GM12878 (cell line): ENCODE measurements around the gene PRICKLE4. TPM values are rescaled to one million over a fixed set of nuclear protein-coding genes. Genes with fewer than 3 reads are reported as not detected.

ENCODE experiments used
- ATAC-seq: fragments of 200-7000 bp; cut with Tn5 transposase; 3 replicates; pipeline ENCODE4 v1.9.1; 2020; ENCODE audit warnings: mild to moderate bottlenecking, moderate library complexity
- BruUV-seq: library from RNA; stranded (reverse); fragments of 400-500 nt; replicated peaks from 2 replicates; lab custom pipeline; 2021; lab: Mats Ljungman, UMichigan
- CTCF ChIA-PET: fragments of 300-600 bp; sonication (Branson Sonifier 250); formaldehyde crosslinking; extraction: SDS; loops from one replicate; lab custom pipeline; 2021; ENCODE audit warnings: inconsistent platforms; lab: Yijun Ruan, JAX
- POLR2A ChIA-PET: fragments of 350-600 bp; formaldehyde crosslinking; extraction: SDS; loops from one replicate; lab custom pipeline; 2021; ENCODE audit warnings: inconsistent platforms; lab: Charles Lee
- RAD21 ChIA-PET: fragments of 300-600 bp; sonication (Branson Sonifier 250); formaldehyde crosslinking; loops from one replicate; lab custom pipeline; 2023; ENCODE audit warnings: antibody characterized with exemption; ENCODE audit not compliant: unreplicated experiment; lab: Charles Lee
- SMC1A ChIA-PET: fragments of 300-600 bp; sonication (Branson Sonifier 250); formaldehyde crosslinking; loops from one replicate; lab custom pipeline; 2023; ENCODE audit not compliant: unreplicated experiment, uncharacterized antibody; lab: Charles Lee
- DNase-seq: peaks from one replicate; pipeline ENCODE4 v3.0.0-alpha.2; 2011; ENCODE audit warnings: low read depth, low spot score
- FAIRE-seq: peaks from 3 replicates; lab custom pipeline; 2011; peaks lifted over from hg19 to GRCh38; lab: Jason Lieb, UNC
- H2AFZ ChIP-seq: 2 replicates; pipeline ENCODE4 v1.6.0; 2011; ENCODE audit warnings: low read depth, low read length, control low read depth; ENCODE audit not compliant: control insufficient read depth
- H3K27ac ChIP-seq: 2 replicates; pipeline ENCODE4 v1.5.1; 2011; ENCODE audit warnings: control low read depth; ENCODE audit not compliant: control insufficient read depth, insufficient read depth
- H3K27me3 ChIP-seq, 2 experiments: replicated peaks in 1 of 2; 2 replicates each; pipeline versions ENCODE4 v1.6.0 to v1.6.1; 2011; ENCODE audit warnings: low read length in 1 of 2; ENCODE audit not compliant: control insufficient read depth in 2 of 2, insufficient read depth in 2 of 2
- H3K36me3 ChIP-seq, 2 experiments: 2 replicates each; pipeline ENCODE4 v1.5.1; 2011; ENCODE audit warnings: low read length in 1 of 2; ENCODE audit not compliant: control insufficient read depth in 2 of 2, insufficient read depth in 2 of 2
- H3K4me1 ChIP-seq: 2 replicates; pipeline ENCODE4 v1.6.1; 2011; ENCODE audit warnings: mild to moderate bottlenecking, low read length, moderate library complexity, mixed read lengths; ENCODE audit not compliant: control insufficient read depth, insufficient read depth
- H3K4me2 ChIP-seq: 2 replicates; pipeline ENCODE4 v1.6.0; 2011; ENCODE audit warnings: control low read depth; ENCODE audit not compliant: control insufficient read depth, insufficient read depth
- H3K4me3 ChIP-seq: fragments of 200-600 bp; sonication (generic); 2 replicates; pipeline ENCODE4 v1.5.1; 2016
- H3K79me2 ChIP-seq: 2 replicates; pipeline ENCODE4 v1.6.0; 2011; ENCODE audit warnings: low read length; ENCODE audit not compliant: control insufficient read depth, insufficient read depth
- H3K9ac ChIP-seq: 2 replicates; pipeline ENCODE4 v1.8.0; 2011; ENCODE audit warnings: low read length, control low read depth, mixed read lengths; ENCODE audit not compliant: control insufficient read depth, insufficient read depth
- H3K9me3 ChIP-seq: replicated peaks from 3 replicates; pipeline ENCODE4 v1.5.1; 2011; ENCODE audit warnings: mild to moderate bottlenecking, low read length; ENCODE audit not compliant: control insufficient read depth, insufficient read depth
- H4K20me1 ChIP-seq: 2 replicates; pipeline ENCODE4 v1.6.0; 2011; ENCODE audit not compliant: control insufficient read depth, insufficient read depth
- CREB1 ChIP-seq: IDR thresholded peaks from 2 replicates; pipeline ENCODE4 v1.6.1; 2012; ENCODE audit warnings: low read depth, mild to moderate bottlenecking, inconsistent platforms
- NR2C2 ChIP-seq: IDR thresholded peaks from 2 replicates; pipeline ENCODE4 v1.6.1; 2011; ENCODE audit warnings: borderline replicate concordance, low read depth; ENCODE audit not compliant: control insufficient read depth, insufficient read length
- YY1 ChIP-seq: IDR thresholded peaks from 2 replicates; pipeline ENCODE4 v1.6.1; 2011; ENCODE audit warnings: low read depth, mild to moderate bottlenecking, low read length
- WGBS: methylation state at CpG from one replicate; pipeline ENCODE4 v1.1.6; 2016; ENCODE audit warnings: low lambda C conversion rate; ENCODE audit not compliant: insufficient replicate concordance, insufficient coverage; ENCODE audit errors: missing lambda C conversion rate; 5-methylcytosine and 5-hydroxymethylcytosine counted together
- in situ Hi-C: fragments of 300-500 bp; cut with MboI; formaldehyde crosslinking; loops from 9 replicates; pipeline ENCODE4 v1.14.3; 2018; ENCODE audit warnings: mixed read lengths
- intact Hi-C: fragments of 100-400 bp; cut with micrococcal nuclease; formaldehyde crosslinking; loops from one replicate; pipeline ENCODE4 v1.14.2; 2022; ENCODE audit not compliant: unreplicated experiment
- polyA plus RNA-seq, 11 experiments: library from polyadenylated mRNA; depleted of rRNA in 4 of 11; unstranded in 6 of 11; stranded (reverse) in 5 of 11; fragments of >200 nt; fragmentation: Nextera tagmentation in 4 of 11; fragmentation: Illumina TruSeq in 1 of 11; extraction: Ambion mirVana in 4 of 11; extraction: Trizol in 1 of 11; gene quantifications; 1 replicate in 1 of 11; 2 replicates in 10 of 11; pipeline versions ENCODE4 v1.2.1 to v1.2.3, GENCODE V29; 2011 to 2016; ENCODE audit warnings: inconsistent platforms in 2 of 11, missing spikeins in 2 of 11, low read depth in 1 of 11
- total RNA-seq, 4 experiments: library from RNA; depleted of rRNA in 3 of 4; stranded (reverse); fragments of >200 nt in 3 of 4; fragmentation: Illumina TruSeq in 1 of 4; extraction: Trizol in 1 of 4; gene quantifications; 2 replicates each; pipeline versions ENCODE4 v1.2.1 to v1.2.3, GENCODE V29; 2013 to 2021
- TF ChIP-seq, protein P1 (sequence below): IDR thresholded peaks from 2 replicates; pipeline ENCODE4 v1.6.1; 2012; ENCODE audit warnings: low read depth, low read length, improper control_type of control experiment
- TF ChIP-seq, protein P2 (sequence below): IDR thresholded peaks from 2 replicates; pipeline ENCODE4 v1.6.1; 2011; ENCODE audit warnings: low read depth, low read length, improper control_type of control experiment, borderline replicate concordance

PRICKLE4 gene
- total and polyA plus RNA-seq, 10 of the 15 experiments (the other 5 are each of a cell fraction or from before 2014, with no cell fraction given), result 0.33 to 0.85 (median 0.35) TPM; not detected in 7

DNA sequence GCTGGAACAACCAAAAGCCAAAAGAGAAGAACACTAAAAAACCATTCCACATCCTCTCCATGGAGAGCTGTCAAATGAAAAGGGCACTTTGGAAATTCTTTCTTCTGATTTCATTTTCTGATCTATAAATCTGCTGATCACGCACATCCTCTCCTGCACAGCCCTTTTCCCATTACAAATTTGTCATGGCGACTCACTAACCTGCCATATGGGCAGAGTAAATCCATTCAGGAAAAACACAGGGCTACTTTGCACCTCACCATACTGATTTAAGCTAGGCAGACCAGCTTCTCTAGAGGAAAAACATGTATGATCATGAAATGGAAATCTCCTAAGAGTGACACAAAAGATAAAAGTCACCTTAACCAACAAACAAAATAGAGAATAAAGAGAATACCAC lies 32.9 kb downstream of the PRICKLE4 start:
- Histone ChIP-seq H3K4me3 (no peak overlapping the region), H3K4me2 (no peak overlapping the region), H3K9me3 (no peaks in the 10 kb centered on the region), H4K20me1 (no peaks in the 10 kb centered on the region), H3K27me3 (no peaks in the 10 kb centered on the region), H2AFZ (no peak overlapping the region), H3K79me2 (no peaks in the 10 kb centered on the region), H3K9ac (no peak overlapping the region), H3K27ac (no peak overlapping the region), H3K36me3 (no peaks in the 10 kb centered on the region), H3K4me1 (no peaks in the 10 kb centered on the region)
- ChIA-PET SMC1A (interaction anchor here (0.9 to 1.4 kb wide), 3 partner anchors 18 to 80 kb away, joined by 3 to 4 read pairs (median 3); no protein-coding TSS in a partner anchor), POLR2A (interaction anchor here (0.6 to 0.9 kb wide), 2 partner anchors 10 to 171 kb away, joined by 3 read pairs; no protein-coding TSS in a partner anchor), RAD21 (no interaction called here), CTCF (interaction anchor here (0.7 to 2.6 kb wide), 4 partner anchors 26 to 291 kb away, joined by 3 to 9 read pairs (median 4); partner anchors contain the start of gene TOMM6)
- TF ChIP-seq, protein P1, sequence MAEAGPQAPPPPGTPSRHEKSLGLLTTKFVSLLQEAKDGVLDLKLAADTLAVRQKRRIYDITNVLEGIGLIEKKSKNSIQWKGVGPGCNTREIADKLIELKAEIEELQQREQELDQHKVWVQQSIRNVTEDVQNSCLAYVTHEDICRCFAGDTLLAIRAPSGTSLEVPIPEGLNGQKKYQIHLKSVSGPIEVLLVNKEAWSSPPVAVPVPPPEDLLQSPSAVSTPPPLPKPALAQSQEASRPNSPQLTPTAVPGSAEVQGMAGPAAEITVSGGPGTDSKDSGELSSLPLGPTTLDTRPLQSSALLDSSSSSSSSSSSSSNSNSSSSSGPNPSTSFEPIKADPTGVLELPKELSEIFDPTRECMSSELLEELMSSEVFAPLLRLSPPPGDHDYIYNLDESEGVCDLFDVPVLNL, result no peak
- TF ChIP-seq YY1 (no peak), NR2C2 (no peak), CREB1 (no peak)
- TF ChIP-seq, protein P2, sequence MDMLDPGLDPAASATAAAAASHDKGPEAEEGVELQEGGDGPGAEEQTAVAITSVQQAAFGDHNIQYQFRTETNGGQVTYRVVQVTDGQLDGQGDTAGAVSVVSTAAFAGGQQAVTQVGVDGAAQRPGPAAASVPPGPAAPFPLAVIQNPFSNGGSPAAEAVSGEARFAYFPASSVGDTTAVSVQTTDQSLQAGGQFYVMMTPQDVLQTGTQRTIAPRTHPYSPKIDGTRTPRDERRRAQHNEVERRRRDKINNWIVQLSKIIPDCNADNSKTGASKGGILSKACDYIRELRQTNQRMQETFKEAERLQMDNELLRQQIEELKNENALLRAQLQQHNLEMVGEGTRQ, result no peak
- DNase-seq (no peak), FAIRE-seq (no peak), ATAC-seq (no peak)
- intact Hi-C loops (no loop called here), in situ Hi-C loops (no loop called here)
- no TSS peak for BruUV-seq
- 90% methylated on average over 2 of the region's 2 CpGs for WGBS
